HUES48 (cell line): ENCODE data around the gene PLEKHJ1.
A peak's percentile ranks its signal among the peaks of the same experiment; 100 is the strongest.

Experiments
- H3K27ac ChIP-seq: one replicate; pipeline ENCODE4 v1.7.0; 2013; ENCODE audit warnings: low read depth, low read length, inconsistent platforms
- H3K27me3 ChIP-seq: 2 replicates; pipeline ENCODE4 v1.6.1; 2013; ENCODE audit warnings: mild to moderate bottlenecking, low read length; ENCODE audit not compliant: control insufficient read depth, insufficient read depth
- H3K36me3 ChIP-seq: 2 replicates; pipeline ENCODE4 v1.6.1; 2013; ENCODE audit warnings: low read length; ENCODE audit not compliant: control insufficient read depth, insufficient read depth
- H3K4me1 ChIP-seq: 2 replicates; pipeline ENCODE4 v1.6.1; 2013; ENCODE audit warnings: mild to moderate bottlenecking, low read length; ENCODE audit not compliant: control insufficient read depth, insufficient read depth
- H3K4me3 ChIP-seq: 2 replicates; pipeline ENCODE4 v1.5.1; 2013; ENCODE audit warnings: mild to moderate bottlenecking, low read depth, low read length
- H3K9ac ChIP-seq: 2 replicates; pipeline ENCODE4 v1.6.1; 2013; ENCODE audit warnings: mild to moderate bottlenecking, low read depth, low read length, moderate library complexity
- H3K9me3 ChIP-seq: 2 replicates; pipeline ENCODE4 v1.6.1; 2013; ENCODE audit warnings: low read length; ENCODE audit not compliant: control insufficient read depth, insufficient read depth

The PLEKHJ1 gene

GRCh38 chr19:2237869-2238153 lies 1.7 kb upstream of the PLEKHJ1 start:
- Histone ChIP-seq H3K9ac (no peak overlapping the region), H3K27ac (peak overlapping the region; percentile 11), H3K4me3 (peak overlapping the region; percentile 94), H3K36me3 (peaks cover 37% of the 10 kb centered on the region), H3K9me3 (no peaks in the 10 kb centered on the region), H3K27me3 (no peaks in the 10 kb centered on the region), H3K4me1 (peaks cover 35% of the 10 kb centered on the region)

- peak overlapping the region; percentile 98 for H3K27ac ChIP-seq
- peaks cover 38% of the 10 kb centered on the region for H3K36me3 ChIP-seq
- no peaks in the 10 kb centered on the region for H3K9me3 ChIP-seq
- H3K4me1 ChIP-seq = peaks cover 35% of the 10 kb centered on the region
- H3K27me3 ChIP-seq = no peaks in the 10 kb centered on the region
- H3K4me3 ChIP-seq = peak overlapping the region; percentile 94
- peak overlapping the region; percentile 97 for H3K9ac ChIP-seq
Measured at GRCh38 chr19:2237051-2237868, 1.1 kb upstream of the PLEKHJ1 start.

- Histone ChIP-seq H3K36me3 (peaks cover 30% of the 10 kb centered on the region), H3K4me1 (peaks cover 31% of the 10 kb centered on the region), H3K4me3 (peak overlapping the region; percentile 94), H3K27me3 (no peaks in the 10 kb centered on the region), H3K9me3 (no peaks in the 10 kb centered on the region), H3K27ac (peak overlapping the region; percentile 98), H3K9ac (peak overlapping the region; percentile 70; the same call in 1 of the 2 replicates)
Measured at GRCh38 chr19:2236064-2236313, 140 bp downstream of the PLEKHJ1 start.

GRCh38 chr19:2235381-2236063 lies 607 bp downstream of the PLEKHJ1 start:
- H3K27me3 ChIP-seq = no peaks in the 10 kb centered on the region
- H3K9me3 ChIP-seq = no peaks in the 10 kb centered on the region
- H3K4me3 ChIP-seq = peak overlapping the region; percentile 94
- peak overlapping the region; percentile 98 for H3K27ac ChIP-seq
- H3K36me3 ChIP-seq = peaks cover 28% of the 10 kb centered on the region
- H3K4me1 ChIP-seq = peaks cover 29% of the 10 kb centered on the region
- H3K9ac ChIP-seq = peak overlapping the region; percentile 70

GRCh38 chr19:2234996-2235380 lies 1.1 kb downstream of the PLEKHJ1 start:
- H3K36me3 ChIP-seq = peaks cover 34% of the 10 kb centered on the region
- H3K9me3 ChIP-seq = no peaks in the 10 kb centered on the region
- peaks cover 23% of the 10 kb centered on the region for H3K4me1 ChIP-seq
- no peaks in the 10 kb centered on the region for H3K27me3 ChIP-seq
- H3K9ac ChIP-seq = peak overlapping the region; percentile 70
- peak overlapping the region; percentile 94 for H3K4me3 ChIP-seq
- no peak overlapping the region for H3K27ac ChIP-seq

- no peaks in the 10 kb centered on the region for H3K9me3 ChIP-seq
- no peaks in the 10 kb centered on the region for H3K27me3 ChIP-seq
- peaks cover 44% of the 10 kb centered on the region for H3K36me3 ChIP-seq
- no peak overlapping the region for H3K9ac ChIP-seq
- no peak overlapping the region for H3K27ac ChIP-seq
- H3K4me3 ChIP-seq = no peak overlapping the region
- H3K4me1 ChIP-seq = peaks cover 15% of the 10 kb centered on the region
Measured at GRCh38 chr19:2233601-2234280, 2.4 kb downstream of the PLEKHJ1 start.

GRCh38 chr19:2232286-2233151 lies 3.6 kb downstream of the PLEKHJ1 start:
- Histone ChIP-seq H3K9ac (no peak overlapping the region), H3K27me3 (no peaks in the 10 kb centered on the region), H3K27ac (peak overlapping the region; percentile 18), H3K4me3 (no peak overlapping the region), H3K4me1 (peaks cover 6% of the 10 kb centered on the region), H3K36me3 (peaks cover 47% of the 10 kb centered on the region), H3K9me3 (no peaks in the 10 kb centered on the region)

- Histone ChIP-seq H3K9me3 (no peaks in the 10 kb centered on the region), H3K27me3 (no peaks in the 10 kb centered on the region), H3K4me3 (no peak overlapping the region), H3K36me3 (peaks cover 49% of the 10 kb centered on the region), H3K9ac (no peak overlapping the region), H3K4me1 (peaks cover 4% of the 10 kb centered on the region; the same call in 1 of the 2 replicates), H3K27ac (peak overlapping the region; percentile 1)
Measured at GRCh38 chr19:2231621-2232221, 4.4 kb downstream of the PLEKHJ1 start.

GRCh38 chr19:2230807-2231533 lies 5.2 kb downstream of the PLEKHJ1 start:
- H3K4me3 ChIP-seq = no peak overlapping the region
- H3K27ac ChIP-seq = no peak overlapping the region
- no peaks in the 10 kb centered on the region for H3K27me3 ChIP-seq
- H3K9ac ChIP-seq = no peak overlapping the region
- H3K4me1 ChIP-seq = peaks cover 4% of the 10 kb centered on the region; the same call in 1 of the 2 replicates
- H3K36me3 ChIP-seq = peaks cover 57% of the 10 kb centered on the region
- no peaks in the 10 kb centered on the region for H3K9me3 ChIP-seq

GRCh38 chr19:2230033-2230531 lies 6.0 kb downstream of the PLEKHJ1 start:
- no peak overlapping the region for H3K4me3 ChIP-seq
- H3K4me1 ChIP-seq = peaks cover 3% of the 10 kb centered on the region; the same call in 1 of the 2 replicates
- H3K9me3 ChIP-seq = no peaks in the 10 kb centered on the region
- no peaks in the 10 kb centered on the region for H3K27me3 ChIP-seq
- peaks cover 66% of the 10 kb centered on the region for H3K36me3 ChIP-seq
- H3K9ac ChIP-seq = no peak overlapping the region
- H3K27ac ChIP-seq = no peak overlapping the region
